GM21528 (cell line): Measurements from ENCODE around the gene PRCP.
"Not testable (repeated sequence)": the region's sequence is repeated elsewhere in the genome, so short reads cannot be mapped to it uniquely, and the experiment has no call there.

Experiments used
- ATAC-seq: cut with Tn5 transposase; IDR thresholded peaks from one replicate; pipeline ENCODE4 v1.9.1; 2021; ENCODE audit warnings: mild to moderate bottlenecking, moderate library complexity; ENCODE audit not compliant: unreplicated experiment, low FRiP score

PRCP gene

GRCh38 chr11:82873919-82874333 lies 26.3 kb downstream of the PRCP start:
- no peak for ATAC-seq

GRCh38 chr11:82872377-82873150 lies 27.7 kb downstream of the PRCP start:
- no peak for ATAC-seq

- no peak for ATAC-seq
These were observed 28.6 kb downstream of the PRCP start for GRCh38 chr11:82871646-82872045.

GRCh38 chr11:82869657-82870056 lies 30.6 kb downstream of the PRCP start:
- ATAC-seq: no peak

- ATAC-seq: peak; percentile 66
These were observed 32.6 kb downstream of the PRCP start for GRCh38 chr11:82867495-82868082.

GRCh38 chr11:82865841-82866240 lies 34.4 kb downstream of the PRCP start:
- ATAC-seq: no peak

- ATAC-seq: no peak
These were observed 36.0 kb downstream of the PRCP start for GRCh38 chr11:82864268-82864667.

GRCh38 chr11:82863209-82863608 lies 37.0 kb downstream of the PRCP start:
- ATAC-seq: no peak

- no peak for ATAC-seq
These were observed 37.9 kb downstream of the PRCP start for GRCh38 chr11:82862379-82862778.

GRCh38 chr11:82859750-82860149 lies 40.5 kb downstream of the PRCP start:
- ATAC-seq: no peak

GRCh38 chr11:82858556-82859091 lies 41.6 kb downstream of the PRCP start:
- ATAC-seq: no peak

- no peak for ATAC-seq
These were observed 42.1 kb downstream of the PRCP start for GRCh38 chr11:82858133-82858532.

GRCh38 chr11:82857145-82857544 lies 43.1 kb downstream of the PRCP start:
- ATAC-seq: no peak

GRCh38 chr11:82855616-82856015 lies 44.6 kb downstream of the PRCP start:
- ATAC-seq: no peak

- ATAC-seq: not testable (repeated sequence)
These were observed 45.3 kb downstream of the PRCP start for GRCh38 chr11:82854916-82855315.

- no peak for ATAC-seq
These were observed 46.0 kb downstream of the PRCP start for GRCh38 chr11:82854242-82854641.

GRCh38 chr11:82848829-82849228 lies 51.4 kb downstream of the PRCP start:
- ATAC-seq: no peak

- no peak for ATAC-seq
These were observed 54.6 kb downstream of the PRCP start for GRCh38 chr11:82845356-82846353.

GRCh38 chr11:82843057-82843795 lies 57.0 kb downstream of the PRCP start:
- ATAC-seq: no peak

- no peak for ATAC-seq
These were observed 58.2 kb downstream of the PRCP start for GRCh38 chr11:82842019-82842418.
